ENCODE measurements around the gene TRAF3IP3. TPM values are rescaled to one million over a fixed set of nuclear protein-coding genes. Genes with fewer than 3 reads are reported as not detected.

Gene TRAF3IP3
- total RNA-seq, 1 experiment from 2014 or later, result not detected

DNA sequence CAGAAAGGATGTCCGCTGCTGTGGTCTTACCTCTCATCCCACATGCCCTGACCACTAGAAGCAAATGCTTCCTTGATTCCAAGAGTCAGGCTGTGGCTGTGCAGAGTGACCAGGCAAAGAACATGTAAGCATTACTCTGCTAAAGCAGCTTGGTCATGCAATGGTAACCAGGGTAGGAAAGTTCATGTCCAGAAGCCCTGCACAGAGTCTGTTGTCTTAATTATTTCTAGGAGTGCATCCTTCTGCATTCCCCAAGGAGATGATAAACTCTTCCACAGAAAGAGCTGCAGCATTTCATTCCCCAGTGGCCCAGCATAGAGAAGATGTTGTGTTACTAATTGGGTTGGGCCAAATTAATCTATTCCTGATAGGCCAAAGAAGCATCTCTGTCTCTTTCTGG is 61.8 kb downstream of the TRAF3IP3 start:
- Histone ChIP-seq H3K14ac (ENCODE audit: insufficient read depth, low read length) (no peak overlapping the region), H3K9me3 (ENCODE audit: control insufficient read depth, low read depth, low read length) (no peaks in the 10 kb centered on the region), H3K79me1 (ENCODE audit: insufficient read depth, low read depth, low read length, poor library complexity, severe bottlenecking) (no peaks in the 10 kb centered on the region), H2BK12ac (ENCODE audit: insufficient read length, low read depth, low read length) (no peak overlapping the region), H3T11ph (ENCODE audit: low read length) (no peak overlapping the region), H4K5ac (ENCODE audit: insufficient read length, low read depth, low read length) (no peak overlapping the region), H3K4me2 (ENCODE audit: insufficient read depth, insufficient read length, low read length) (no peak overlapping the region), H2BK5ac (ENCODE audit: insufficient read length, low read length) (no peak overlapping the region), H3K18ac (ENCODE audit: insufficient read length, low read depth, low read length) (no peak overlapping the region), H2BK20ac (ENCODE audit: low read depth, low read length, poor library complexity, severe bottlenecking) (no peak overlapping the region), H3K23ac (ENCODE audit: insufficient read length, low read depth, low read length) (no peak overlapping the region), H3K56ac (ENCODE audit: insufficient read length, low read depth, low read length) (no peak overlapping the region), H3K4ac (ENCODE audit: low read depth, low read length) (no peak overlapping the region), H3K27me3 (ENCODE audit: insufficient read depth, low read length) (no peaks in the 10 kb centered on the region; the same call in 1 of the 2 replicates), H4K91ac (ENCODE audit: insufficient read length, low read depth, low read length) (no peak overlapping the region), H2AK5ac (ENCODE audit: insufficient read length, low read length) (no peak overlapping the region), H2AFZ (ENCODE audit: low read length) (no peak overlapping the region), H3K9ac (ENCODE audit: extremely low read depth, insufficient read length, low read length) (no peak overlapping the region), H2BK120ac (ENCODE audit: low read depth, low read length, poor library complexity, severe bottlenecking) (no peak overlapping the region), H2BK15ac (ENCODE audit: low read depth, low read length) (no peak overlapping the region), H3K79me2 (ENCODE audit: insufficient read depth, low read length) (no peaks in the 10 kb centered on the region; the same call in 1 of the 2 replicates), H3K27ac (ENCODE audit: insufficient read length, low read depth, low read length) (no peak overlapping the region), H3K4me1 (ENCODE audit: insufficient read depth, low read length) (no peaks in the 10 kb centered on the region), H4K8ac (replicated peaks; ENCODE audit: insufficient read length, low read depth, low read length) (no peak overlapping the region), H3K23me2 (ENCODE audit: insufficient read length, low read depth, low read length, poor library complexity, severe bottlenecking) (no peaks in the 10 kb centered on the region), H4K20me1 (ENCODE audit: control insufficient read depth, insufficient read depth, insufficient read length) (no peaks in the 10 kb centered on the region)
- Mint-ChIP-seq H3K36me3 (ENCODE audit: insufficient read depth in 1 of 3, low read depth in 3 of 3) (no peaks in the 10 kb centered on the region), H3K27me3 (ENCODE audit: low read depth) (peaks cover 28% of the 10 kb centered on the region), H3K9me3 (no peaks in the 10 kb centered on the region), H3K4me3 (no peak overlapping the region), H3K27ac (no peak overlapping the region), H3K4me1 (peaks cover 7% of the 10 kb centered on the region in 2 experiments)
- WGBS (ENCODE audit: extremely low coverage, insufficient read length, low lambda C conversion rate), result no CpG with 5 or more reads among the region's 1 CpG
- TF ChIP-seq, protein P1, sequence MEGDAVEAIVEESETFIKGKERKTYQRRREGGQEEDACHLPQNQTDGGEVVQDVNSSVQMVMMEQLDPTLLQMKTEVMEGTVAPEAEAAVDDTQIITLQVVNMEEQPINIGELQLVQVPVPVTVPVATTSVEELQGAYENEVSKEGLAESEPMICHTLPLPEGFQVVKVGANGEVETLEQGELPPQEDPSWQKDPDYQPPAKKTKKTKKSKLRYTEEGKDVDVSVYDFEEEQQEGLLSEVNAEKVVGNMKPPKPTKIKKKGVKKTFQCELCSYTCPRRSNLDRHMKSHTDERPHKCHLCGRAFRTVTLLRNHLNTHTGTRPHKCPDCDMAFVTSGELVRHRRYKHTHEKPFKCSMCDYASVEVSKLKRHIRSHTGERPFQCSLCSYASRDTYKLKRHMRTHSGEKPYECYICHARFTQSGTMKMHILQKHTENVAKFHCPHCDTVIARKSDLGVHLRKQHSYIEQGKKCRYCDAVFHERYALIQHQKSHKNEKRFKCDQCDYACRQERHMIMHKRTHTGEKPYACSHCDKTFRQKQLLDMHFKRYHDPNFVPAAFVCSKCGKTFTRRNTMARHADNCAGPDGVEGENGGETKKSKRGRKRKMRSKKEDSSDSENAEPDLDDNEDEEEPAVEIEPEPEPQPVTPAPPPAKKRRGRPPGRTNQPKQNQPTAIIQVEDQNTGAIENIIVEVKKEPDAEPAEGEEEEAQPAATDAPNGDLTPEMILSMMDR (conservative IDR thresholded peaks at IDR 0.05), result no peak
- no peak for DNase-seq
